PC-3 (cell line): Measurements from ENCODE around the gene CDC25B.

ENCODE experiments used
- CTCF ChIP-seq: fragments of 300-600 bp; sonication (generic); conservative IDR thresholded peaks from 2 replicates; pipeline ENCODE4 v1.5.1; 2017; ENCODE audit warnings: antibody characterized with exemption, low read depth, mild to moderate bottlenecking, low read length
- EZH2 ChIP-seq: fragments of 300-600 bp; sonication (generic); IDR thresholded peaks from one replicate; pipeline ENCODE4 v1.6.1; 2017; ENCODE audit warnings: antibody characterized with exemption, mild to moderate bottlenecking, low read length; ENCODE audit not compliant: unreplicated experiment

GRCh38 chr20:3801846-3802245 lies 5.7 kb downstream of the CDC25B start:
- TF ChIP-seq CTCF (no peak), EZH2 (no peak)
